NCI-H2107 treated with DMSO at 0.1 percent for 48 hours (cell line): ENCODE results near the gene NLGN2.

Experiments used
- DNase-seq: peaks from one replicate; lab custom pipeline; 2025; ENCODE audit not compliant: unreplicated experiment; lab: John Stamatoyannopoulos, UW

Gene NLGN2

GRCh38 chr17:7413346-7413985 is 5.8 kb downstream of the NLGN2 start:
- DNase-seq: no peak

GRCh38 chr17:7414837-7415236 is 7.2 kb downstream of the NLGN2 start:
- no peak for DNase-seq

GRCh38 chr17:7415784-7416183 is 8.1 kb downstream of the NLGN2 start:
- no peak for DNase-seq

- DNase-seq: no peak
Measured at GRCh38 chr17:7416323-7416722, 8.7 kb downstream of the NLGN2 start.

GRCh38 chr17:7417056-7417655 is 9.5 kb downstream of the NLGN2 start:
- no peak for DNase-seq

GRCh38 chr17:7418472-7419152 is 11.0 kb downstream of the NLGN2 start:
- no peak for DNase-seq

- DNase-seq: no peak
Measured at GRCh38 chr17:7419819-7420610, 12.4 kb downstream of the NLGN2 start, which contains the start of gene SPEM1. Gene SPEM1 (plus strand): TSS chr17:7420324. CDS start chr17:7420385, 61 bp downstream.

GRCh38 chr17:7421186-7421585 is 13.5 kb downstream of the NLGN2 start:
- DNase-seq: no peak

- no peak for DNase-seq
Measured at GRCh38 chr17:7423679-7424078, 16.0 kb downstream of the NLGN2 start.

GRCh38 chr17:7425316-7425715 is 17.7 kb downstream of the NLGN2 start, which contains the start of gene SPEM2:
Gene SPEM2 (plus strand): TSS chr17:7425616. CDS start chr17:7425689, 73 bp downstream.
- no peak for DNase-seq

- no peak for DNase-seq
Measured at GRCh38 chr17:7425756-7426155, 18.1 kb downstream of the NLGN2 start.

- no peak for DNase-seq
Measured at GRCh38 chr17:7426203-7426863, 18.7 kb downstream of the NLGN2 start.

- no peak for DNase-seq
Measured at GRCh38 chr17:7426896-7427489, 19.3 kb downstream of the NLGN2 start.

- DNase-seq: no peak
Measured at GRCh38 chr17:7427549-7427948, 19.9 kb downstream of the NLGN2 start.

GRCh38 chr17:7428557-7428956 is 20.9 kb downstream of the NLGN2 start, which contains the start of gene SPEM3:
Gene SPEM3 (plus strand): TSS chr17:7428857. CDS start chr17:7428903, 46 bp downstream.
- no peak for DNase-seq

- DNase-seq: no peak
Measured at GRCh38 chr17:7429722-7430121, 22.1 kb downstream of the NLGN2 start.

- DNase-seq: no peak
Measured at GRCh38 chr17:7431231-7431630, 23.6 kb downstream of the NLGN2 start.

GRCh38 chr17:7432296-7432695 is 24.7 kb downstream of the NLGN2 start:
- no peak for DNase-seq

GRCh38 chr17:7435676-7436555 is 28.3 kb downstream of the NLGN2 start:
- DNase-seq: no peak
